Measurements from ENCODE around the gene SPNS3.

SPNS3 gene

DNA sequence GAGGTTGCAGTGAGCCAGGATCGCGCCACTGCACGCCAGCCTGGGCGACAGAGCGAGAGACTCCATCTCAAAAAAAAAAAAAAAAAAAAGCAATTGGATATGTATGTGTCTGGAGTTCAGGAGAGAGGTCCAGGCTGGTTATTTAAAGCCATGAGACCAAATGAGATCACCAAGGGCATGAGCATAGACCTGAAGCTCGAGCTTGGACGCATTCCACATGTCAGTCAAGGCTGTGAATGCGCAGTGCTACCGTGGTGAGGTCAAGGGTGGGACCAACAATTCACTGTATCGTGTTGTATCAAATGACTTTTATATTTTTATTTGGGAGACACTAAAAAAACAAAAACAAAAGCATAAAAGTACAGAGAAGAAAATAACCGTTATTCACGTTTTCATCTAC, 35.8 kb downstream of the SPNS3 start:
- DNase-seq (ENCODE audit: low read depth, low spot score): no peak

DNA sequence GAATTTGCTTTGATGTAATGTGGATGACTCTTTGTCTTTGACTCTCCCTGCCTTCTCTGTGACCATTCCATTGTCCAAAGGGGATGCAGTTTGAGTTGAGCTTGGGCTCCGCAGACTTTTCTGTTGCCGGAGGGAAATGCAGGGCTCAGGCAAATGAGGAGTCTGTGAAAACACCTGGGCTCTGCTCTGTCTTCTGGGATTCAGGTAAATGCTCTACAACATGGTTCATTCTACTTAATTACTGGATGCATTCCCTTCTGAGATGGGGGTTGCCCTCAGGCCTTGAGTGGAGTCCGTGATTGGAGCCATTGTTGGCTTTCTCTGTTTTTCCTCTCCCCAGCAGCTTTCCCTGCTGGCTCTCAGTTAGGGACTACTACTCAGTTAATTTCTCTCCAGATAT, 38.5 kb downstream of the SPNS3 start:
- DNase-seq (ENCODE audit: low read depth, low spot score): no peak

DNA sequence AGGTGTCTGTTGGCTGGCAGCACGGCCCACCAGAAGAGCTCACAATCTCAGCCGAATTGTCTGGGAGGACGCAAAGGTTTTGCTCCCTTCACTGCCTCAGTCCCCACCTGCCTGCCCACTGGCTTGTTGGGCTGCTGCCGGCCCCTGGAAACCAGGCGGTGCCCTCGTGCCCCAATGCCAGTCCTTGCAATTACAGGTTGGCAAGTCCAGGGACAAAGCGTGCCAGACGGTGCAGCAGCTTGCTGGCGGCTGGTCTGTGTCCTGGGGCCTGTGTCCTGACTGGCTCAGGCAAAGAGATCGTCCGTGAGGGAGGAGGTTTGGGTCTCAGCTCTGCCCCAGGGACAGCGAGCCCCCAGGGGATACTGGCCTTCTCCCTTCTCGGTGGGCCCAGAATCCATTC, 40.4 kb downstream of the SPNS3 start:
- no peak for DNase-seq (ENCODE audit: low read depth, low spot score)

DNA sequence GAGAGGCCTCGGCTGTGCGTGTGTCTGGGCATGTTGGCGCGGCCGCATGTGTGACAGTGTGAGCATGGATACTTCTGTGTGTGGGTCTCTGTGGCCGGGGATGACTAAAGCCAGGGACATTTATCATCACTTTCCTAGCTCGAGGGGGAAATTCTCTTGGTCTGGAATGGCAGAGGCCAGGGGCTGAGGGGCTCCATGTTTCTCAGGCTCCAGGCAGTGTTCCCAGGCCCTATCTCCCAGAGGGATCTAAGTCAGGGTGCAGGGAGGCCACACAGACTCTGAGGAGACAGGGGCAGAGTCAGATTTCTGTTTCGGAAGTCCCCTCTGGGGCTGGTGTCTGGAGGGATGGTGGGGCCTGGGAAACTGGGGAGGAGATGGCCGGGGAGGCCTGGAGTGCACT, 41.3 kb downstream of the SPNS3 start:
- DNase-seq (ENCODE audit: low read depth, low spot score): no peak

DNA sequence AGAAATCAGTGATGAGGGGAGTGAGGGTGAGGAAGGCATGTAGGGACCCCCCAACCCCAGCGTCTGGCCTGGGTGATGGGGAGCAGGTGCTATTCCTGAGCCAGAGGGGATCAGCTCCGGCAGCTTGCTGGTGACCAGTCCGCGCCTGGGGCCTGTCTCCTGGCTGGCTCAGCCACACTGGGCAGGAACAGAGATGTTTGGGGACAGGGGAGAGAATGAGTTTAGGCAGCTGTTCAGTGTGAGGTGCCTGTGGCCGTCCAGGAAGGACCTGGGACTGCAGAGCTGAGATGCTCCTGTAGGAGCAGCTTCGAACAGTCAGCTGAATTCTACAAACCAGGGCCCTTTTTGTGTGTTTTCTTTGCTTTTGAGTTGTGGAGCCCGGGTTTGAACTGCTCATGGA, 41.7 kb downstream of the SPNS3 start:
- DNase-seq (ENCODE audit: low read depth, low spot score): no peak

DNA sequence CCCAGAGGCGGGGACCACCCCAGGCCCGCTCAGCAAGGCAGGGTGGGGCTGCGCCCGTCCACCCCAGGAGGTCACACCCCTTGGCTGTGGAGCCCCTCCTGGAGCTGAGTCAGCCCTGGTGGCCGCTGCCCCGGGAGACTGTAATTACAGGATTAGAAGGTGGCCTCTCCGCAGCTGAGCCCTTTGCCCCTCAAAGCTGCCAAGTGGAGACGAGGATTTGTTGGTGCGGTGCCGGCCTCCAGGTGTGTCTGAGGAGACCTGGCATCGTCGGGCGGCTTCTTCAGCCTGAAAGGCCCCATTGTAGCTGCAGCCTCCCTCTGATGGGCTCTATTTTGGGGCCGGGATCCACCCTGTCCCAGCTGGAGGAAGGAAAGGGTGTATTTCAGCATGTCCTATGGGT, 42.3 kb downstream of the SPNS3 start:
- no peak for DNase-seq (ENCODE audit: low read depth, low spot score)

DNA sequence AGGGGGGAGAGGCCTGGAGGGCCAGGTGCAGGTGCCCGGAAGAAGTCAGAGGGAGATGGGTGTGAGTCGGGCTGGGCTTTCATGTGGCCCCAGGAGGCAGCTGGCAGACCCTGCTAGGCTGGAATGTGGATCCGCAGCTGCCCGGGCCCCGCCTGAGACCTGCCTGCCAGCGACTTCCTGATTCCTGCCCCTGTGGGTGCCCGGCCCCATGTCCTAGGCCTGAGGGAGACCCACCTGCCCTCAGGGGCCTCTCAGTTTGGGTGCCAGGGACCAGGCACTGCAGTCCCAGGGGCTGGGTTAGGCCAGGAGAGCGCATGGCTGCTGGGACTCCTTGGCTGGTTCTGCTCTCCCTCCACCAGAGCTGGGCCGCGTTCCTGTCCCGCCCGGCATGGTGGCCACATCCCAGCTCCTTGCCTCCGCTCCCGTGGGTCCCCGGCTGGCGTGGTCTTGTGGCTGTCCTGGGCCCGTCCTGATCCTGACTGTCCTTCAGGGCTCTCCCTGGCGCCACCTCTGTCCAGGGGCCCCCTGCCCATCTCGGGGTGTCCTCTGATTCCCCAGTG, 42.9 kb downstream of the SPNS3 start:
- DNase-seq (ENCODE audit: low read depth, low spot score): no peak

DNA sequence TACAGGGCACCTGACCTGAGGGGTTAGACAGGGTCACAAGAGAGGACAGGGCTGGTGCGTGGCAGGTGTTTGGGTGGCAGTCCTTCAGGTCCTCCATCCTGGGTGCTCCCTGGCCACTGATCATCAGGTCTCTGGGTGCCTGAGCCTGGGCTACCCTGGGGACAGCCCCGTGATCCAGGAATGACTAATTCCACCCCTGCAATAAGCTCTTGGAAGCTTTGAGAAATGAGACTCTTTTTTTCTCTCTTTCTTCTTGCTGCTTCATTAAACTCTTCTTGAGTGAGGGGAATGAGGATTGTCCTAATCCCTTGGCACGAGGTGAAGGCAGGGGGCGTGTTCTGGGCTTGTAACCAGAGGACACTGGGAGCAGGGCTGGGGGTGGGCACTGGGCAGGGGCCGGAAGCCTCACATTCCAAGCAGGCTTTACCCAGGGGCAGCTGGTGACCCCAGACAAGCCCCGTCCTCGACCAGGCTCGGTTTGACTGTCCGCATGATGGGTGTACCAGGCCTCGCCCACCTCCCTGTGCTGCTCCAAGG, 43.6 kb downstream of the SPNS3 start:
- DNase-seq (ENCODE audit: low read depth, low spot score): no peak

DNA sequence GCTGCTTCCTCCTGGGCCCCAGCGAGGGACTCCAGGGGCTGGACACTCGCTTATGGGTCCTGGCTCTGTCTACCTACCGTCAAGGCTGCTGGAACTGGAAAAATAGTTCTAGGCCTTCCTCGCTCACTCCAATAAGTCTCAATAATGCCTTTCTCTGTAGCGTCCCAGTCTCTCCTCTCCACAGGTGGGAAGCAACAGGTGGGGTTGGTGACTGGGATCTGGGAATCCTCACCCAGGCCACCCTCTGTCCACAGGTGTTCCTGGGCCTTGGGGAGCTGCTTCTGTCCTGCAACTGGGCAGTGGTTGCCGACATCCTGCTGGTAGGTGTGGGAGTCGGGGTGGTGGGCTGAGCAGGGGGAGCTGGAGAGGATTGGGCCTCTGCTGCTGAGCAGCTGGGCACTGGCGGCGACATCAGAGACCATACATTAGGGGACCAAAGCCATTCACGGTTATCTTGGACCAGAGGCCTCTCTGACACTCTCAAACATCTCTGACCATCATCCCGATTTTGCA, 44.6 kb downstream of the SPNS3 start:
- DNase-seq (ENCODE audit: low read depth, low spot score): no peak

DNA sequence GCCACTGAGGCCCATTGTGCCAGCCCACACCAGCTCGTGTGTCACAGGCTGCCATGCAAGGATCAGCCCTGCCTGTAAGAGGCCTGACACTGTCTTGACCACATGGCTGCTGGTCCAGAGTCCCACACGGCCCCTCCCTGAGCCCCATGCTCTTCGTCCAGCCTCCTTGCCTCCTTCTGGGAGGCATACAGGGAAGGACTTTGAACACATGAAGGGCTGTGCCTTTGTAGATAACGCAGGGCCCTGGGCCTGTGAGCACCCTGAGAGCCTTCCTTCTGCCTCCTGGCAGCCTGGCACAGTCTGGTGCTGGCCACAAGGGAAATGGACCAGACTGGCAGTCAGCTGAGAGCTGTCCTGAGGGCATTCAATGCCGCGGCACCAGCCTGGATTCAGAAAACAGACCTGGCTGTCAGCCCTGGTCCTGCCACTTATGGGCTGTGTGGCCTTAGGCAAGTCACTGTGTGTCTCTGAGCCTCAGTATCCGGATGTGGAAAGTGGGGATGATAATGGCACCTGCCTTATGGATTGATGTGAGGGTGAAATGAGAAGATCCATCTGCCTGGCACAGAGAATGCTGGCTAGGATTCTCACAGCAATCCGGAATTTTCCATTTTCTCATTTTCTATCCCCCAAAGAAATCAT, 45.7 kb downstream of the SPNS3 start:
- no peak for DNase-seq (ENCODE audit: low read depth, low spot score)

DNA sequence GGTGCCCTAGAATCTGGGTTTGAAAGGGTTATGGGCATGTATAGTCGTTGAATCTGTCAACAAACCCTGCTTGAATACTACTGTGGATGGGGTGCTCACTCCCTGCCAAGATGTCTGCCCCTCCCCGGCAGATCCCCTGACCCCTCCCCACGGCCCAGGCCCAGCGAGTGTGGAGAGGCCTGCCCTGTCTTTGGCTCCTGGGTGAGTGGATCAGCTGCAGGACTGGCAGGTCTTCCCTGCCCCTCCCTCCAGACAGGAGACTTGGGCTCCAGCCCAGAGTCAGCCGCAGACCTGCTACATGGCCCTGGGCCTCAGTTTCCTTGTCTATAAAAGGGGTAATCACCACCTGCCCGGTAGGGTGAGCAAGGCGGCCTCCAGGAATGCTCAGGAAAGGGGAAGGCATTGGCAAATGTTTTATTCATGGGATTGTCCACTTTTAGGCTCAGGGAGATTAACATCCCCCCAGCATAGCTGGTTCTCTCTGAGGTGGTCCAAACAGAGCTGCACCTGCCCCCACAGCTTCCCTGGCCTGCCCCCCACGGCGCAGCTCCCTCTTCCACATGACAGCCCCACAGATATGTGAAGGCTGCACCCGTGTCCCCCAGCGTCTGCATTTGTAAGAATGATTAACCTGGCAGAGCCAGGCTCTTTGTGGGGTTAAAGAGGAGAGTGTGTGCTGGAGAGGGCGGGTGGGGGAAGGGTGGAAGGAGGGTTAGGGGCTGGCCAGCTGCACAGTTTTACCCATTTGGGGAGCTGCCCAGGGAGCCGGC, 46.4 kb downstream of the SPNS3 start:
- no peak for DNase-seq (ENCODE audit: low read depth, low spot score)

DNA sequence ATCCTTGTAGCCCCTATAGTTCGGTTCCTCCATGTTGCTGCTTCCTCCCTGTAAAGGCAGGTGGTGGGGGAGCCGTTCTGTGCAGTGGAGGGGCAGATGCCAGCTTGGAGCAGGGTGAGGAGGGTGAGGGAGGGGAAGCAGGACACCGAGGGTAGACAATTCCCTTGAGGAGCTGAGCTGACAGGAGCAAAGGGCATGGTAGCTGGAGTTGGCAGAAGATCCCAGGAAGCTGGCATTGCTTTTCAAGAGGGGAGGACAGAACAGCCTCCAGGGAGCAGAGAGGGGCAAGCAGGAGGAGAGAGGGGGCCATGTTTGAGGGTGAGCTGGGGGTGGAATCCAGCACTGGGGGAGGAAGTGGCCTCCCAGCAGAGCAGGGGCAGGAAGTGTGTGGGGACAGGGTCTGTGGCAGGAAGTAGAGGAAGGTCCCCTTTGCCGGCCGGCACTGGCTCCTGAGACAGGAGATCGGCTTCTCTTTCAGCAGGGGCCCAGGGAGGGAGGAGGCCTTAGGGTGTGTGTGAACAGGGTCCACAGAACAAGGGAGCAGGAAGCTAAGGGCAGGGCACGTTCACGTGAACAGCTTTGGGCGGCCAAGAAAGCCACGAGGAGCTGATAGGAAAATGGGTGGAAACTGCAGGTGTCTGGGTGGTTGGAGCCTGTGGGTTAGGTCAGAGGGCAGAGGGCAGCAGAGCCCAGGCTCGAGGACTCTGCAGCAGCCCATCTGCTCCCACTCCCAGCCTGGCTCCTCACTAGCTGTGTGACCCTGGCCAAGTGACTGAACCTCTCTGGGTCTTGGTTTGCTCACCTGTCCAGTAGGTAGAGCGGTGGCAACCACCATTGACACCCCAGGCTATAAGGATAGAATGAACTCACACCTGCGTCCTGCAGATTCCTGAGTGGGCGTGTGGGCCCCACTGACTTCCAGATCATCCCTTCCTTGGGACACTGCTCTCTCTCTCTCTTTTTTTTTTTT, 47.5 kb downstream of the SPNS3 start:
- DNase-seq (ENCODE audit: low read depth, low spot score): no peak

DNA sequence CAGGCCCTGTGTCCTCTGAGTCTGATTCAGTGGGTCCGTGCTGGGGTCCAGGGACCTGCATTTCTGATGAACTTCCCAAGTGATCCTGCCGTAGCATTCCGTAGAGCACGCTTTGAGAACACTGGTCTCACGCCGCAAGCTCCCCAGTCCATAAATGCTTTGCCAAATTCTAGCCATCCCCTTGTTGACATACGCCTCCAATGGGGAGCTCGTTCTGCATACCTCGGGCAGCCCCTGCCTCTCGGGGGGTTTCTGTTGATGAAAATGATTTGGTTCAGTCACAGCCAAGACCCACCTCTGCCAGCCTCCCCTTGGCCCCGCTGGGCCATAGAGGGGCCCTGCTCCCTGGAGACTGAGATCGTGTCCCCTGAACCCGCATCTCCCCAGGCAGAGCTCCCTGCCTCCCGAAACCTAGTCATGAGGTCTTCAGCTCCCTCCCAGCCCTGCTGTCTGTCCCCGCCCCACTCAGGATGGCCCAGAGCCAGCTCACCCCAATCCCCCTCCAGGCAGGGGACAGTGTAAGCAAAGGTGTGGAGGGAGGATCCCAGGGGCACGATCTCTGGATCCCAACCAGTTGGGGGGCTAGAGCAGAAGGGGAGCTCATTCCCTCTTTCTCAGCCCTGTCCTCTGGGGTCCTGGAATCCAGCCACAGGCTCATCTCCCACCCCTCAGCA, 48.7 kb downstream of the SPNS3 start:
- DNase-seq (ENCODE audit: low read depth, low spot score): no peak

DNA sequence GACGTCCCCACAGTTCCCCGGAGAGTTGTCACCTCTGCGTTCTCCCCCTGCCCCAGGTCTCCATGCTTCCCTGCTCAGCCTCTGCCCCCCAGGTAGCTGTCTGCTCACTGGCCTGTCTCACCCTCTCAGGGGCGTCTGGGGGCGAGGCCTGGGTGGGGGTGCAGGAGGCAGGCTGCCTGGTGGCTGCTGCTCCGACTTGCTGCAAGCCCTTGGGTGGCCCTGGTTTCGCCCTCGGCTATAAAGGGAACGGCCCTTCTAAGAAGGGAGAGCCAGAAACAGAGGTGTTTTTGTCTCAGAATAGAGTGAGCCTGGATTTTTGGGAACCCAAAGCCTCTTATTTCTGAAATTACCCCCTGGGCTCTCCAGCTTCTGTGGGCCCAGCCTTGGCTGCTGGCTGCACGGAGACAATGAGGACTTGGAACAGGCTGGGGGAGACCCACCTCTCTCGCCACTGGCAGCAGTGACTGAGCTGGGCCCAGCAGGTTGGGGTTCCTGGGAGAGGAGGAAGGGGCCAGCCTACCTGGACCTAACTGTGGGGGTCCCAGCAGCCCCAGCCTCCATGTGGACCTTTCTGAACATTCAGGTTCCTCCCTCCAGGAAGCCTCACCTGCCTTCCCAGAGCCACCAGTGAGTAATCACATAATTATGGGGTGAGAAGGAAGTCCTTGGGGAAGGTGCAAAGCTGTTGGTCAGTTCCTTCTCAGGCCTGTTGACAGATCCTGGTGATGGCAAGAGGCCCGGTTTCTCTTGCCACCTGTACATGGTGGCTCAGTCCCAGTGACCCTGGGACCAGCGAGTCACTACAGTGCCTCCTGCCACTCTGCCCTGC, 49.5 kb downstream of the SPNS3 start:
- no peak for DNase-seq (ENCODE audit: low read depth, low spot score)

DNA sequence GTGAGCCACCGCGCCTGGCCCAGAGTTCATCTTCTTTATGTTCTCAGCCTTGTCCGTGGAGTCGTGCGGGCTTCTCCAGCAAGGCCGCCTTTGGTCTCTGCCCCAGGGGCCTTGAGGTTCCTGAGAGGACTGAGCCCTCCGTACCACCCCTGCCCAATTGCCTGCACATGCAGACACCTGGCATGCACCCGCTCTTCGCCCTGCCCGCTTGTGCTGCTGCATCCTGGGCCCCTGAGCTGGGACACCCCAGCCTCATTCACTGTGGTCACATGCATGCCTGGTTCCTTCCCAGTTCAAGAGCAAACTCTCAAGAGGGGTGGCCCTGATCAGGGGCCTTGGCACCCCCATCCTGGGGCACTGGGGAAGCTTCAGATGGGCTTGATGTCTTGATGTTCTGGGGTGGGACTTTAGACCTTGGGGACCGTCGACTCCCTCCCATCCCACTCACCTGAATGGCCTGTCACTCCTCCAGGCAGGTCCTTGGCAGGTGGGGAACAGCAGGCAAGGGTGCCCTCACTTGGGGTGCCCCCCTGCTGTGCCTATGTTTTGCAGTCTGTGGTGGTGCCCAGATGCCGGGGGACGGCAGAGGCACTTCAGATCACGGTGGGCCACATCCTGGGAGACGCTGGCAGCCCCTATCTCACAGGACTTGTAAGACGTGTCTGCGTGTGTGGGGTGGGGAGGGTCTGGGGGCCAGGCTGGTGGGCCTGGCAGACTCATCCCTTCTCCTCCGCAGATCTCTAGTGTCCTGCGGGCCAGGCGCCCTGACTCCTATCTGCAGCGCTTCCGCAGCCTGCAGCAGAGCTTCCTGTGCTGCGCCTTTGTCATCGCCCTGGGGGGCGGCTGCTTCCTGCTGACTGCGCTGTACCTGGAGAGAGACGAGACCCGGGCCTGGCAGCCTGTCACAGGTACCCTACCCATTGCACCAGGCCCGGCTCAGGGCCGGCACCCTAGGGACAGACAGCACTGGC, 52.2 kb downstream of the SPNS3 start:
- no peak for DNase-seq (ENCODE audit: low read depth, low spot score)

DNA sequence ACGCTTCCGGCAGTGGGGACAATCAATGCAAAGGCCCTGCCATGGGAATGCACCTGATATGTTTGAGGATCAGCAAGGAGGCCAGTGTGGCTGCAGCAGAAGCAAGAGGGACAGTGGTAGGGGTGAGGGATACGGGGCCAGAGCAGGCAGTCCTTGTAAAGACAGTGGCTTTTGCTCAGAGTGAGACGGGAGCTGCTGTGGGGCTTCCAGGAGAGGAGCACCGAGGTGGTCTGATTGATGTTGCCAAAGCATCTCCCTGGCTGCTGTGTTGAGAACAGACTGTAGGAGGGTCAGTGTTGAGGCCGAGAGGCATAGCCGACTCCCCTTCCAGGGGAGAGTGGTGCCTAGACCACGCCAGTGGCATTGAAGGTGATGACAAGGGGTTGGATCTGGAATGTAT, 53.6 kb downstream of the SPNS3 start:
- no peak for DNase-seq (ENCODE audit: low read depth, low spot score)

DNA sequence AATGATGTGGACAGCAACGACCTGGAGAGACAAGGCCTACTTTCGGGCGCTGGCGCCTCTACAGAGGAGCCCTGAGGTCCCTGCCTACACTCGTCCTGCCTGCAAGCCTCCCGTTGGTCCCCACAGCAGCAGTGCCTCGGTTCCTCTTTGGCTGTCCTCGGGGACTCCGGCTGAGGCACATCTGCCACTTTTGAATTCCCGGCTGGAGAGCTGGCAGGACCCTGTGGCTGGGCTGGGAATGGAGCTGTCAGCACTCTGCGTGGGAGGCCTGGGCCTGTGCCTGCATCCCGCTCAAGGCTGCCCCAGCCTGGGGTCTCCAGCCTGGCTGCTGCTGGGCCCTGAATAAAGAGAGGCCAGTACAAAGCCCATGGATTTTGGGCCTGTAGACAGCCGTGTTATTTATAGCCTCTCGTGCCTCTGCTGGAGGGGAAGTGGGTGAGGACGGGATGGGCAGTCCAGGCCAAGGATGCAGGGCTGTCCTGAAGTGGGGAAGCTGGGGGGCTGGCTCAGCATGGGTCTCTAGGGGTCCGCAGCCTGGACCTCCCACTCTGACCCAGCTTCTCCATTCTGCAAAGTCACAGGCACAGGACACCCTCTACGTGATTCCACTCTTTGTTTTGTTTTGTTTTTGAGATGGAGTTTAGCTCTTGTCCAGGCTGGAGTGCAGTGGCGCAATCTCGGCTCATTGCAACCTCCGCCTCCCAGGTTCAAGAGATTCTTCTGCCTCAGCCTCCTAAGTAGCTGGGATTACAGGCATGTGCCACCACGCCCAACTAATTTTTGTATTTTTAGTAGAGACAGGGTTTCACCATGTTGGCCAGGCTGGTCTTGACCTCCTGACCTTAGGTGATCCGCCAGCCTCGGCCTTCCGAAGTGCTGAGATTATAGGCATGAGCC, 54.3 kb downstream of the SPNS3 start:
- no peak for DNase-seq (ENCODE audit: low read depth, low spot score)

Measured in brain pericyte (primary cell).